Keratinocyte (primary cell): Measurements from ENCODE around the gene SORD. TPM values are rescaled to one million over a fixed set of nuclear protein-coding genes. Genes with fewer than 3 reads are reported as not detected.
"Not testable (repeated sequence)": the region's sequence is repeated elsewhere in the genome, so short reads cannot be mapped to it uniquely, and the experiment has no call there.

ENCODE experiments used
- DNase-seq: peaks from one replicate; pipeline ENCODE4 v3.0.0-alpha.2; 2011; ENCODE audit warnings: low read depth, missing footprints, low spot score
- FAIRE-seq: peaks from 2 replicates; lab custom pipeline; 2011; peaks lifted over from hg19 to GRCh38; lab: Jason Lieb, UNC
- H2AFZ ChIP-seq: 2 replicates; pipeline ENCODE4 v1.6.0; 2012; ENCODE audit warnings: low read length, control low read depth, inconsistent platforms; ENCODE audit not compliant: control insufficient read depth
- H3K27ac ChIP-seq: 2 replicates; pipeline ENCODE4 v1.5.1; 2011; ENCODE audit warnings: low read length; ENCODE audit not compliant: control insufficient read depth, insufficient read depth
- H3K27me3 ChIP-seq: 3 replicates; pipeline ENCODE4 v1.6.0; 2011; ENCODE audit warnings: low read length; ENCODE audit not compliant: control insufficient read depth, insufficient read depth; ENCODE audit errors: extremely low read depth
- H3K36me3 ChIP-seq, 2 experiments: 2 replicates in 1 of 2; 3 replicates in 1 of 2; pipeline ENCODE4 v1.5.1; 2011; ENCODE audit warnings: low read length in 2 of 2, mild to moderate bottlenecking in 1 of 2; ENCODE audit not compliant: control insufficient read depth in 2 of 2, insufficient read depth in 2 of 2; ENCODE audit errors: extremely low read depth in 1 of 2
- H3K4me1 ChIP-seq: 3 replicates; pipeline ENCODE4 v1.5.1; 2011; ENCODE audit warnings: low read length; ENCODE audit not compliant: control insufficient read depth, insufficient read depth; ENCODE audit errors: extremely low read depth
- H3K4me2 ChIP-seq: 3 replicates; pipeline ENCODE4 v1.6.0; 2011; ENCODE audit warnings: low read depth, low read length; ENCODE audit not compliant: control insufficient read depth, insufficient read depth; ENCODE audit errors: extremely low read depth
- H3K4me3 ChIP-seq, 3 experiments: fragments of 200-600 bp in 1 of 3; sonication (generic) in 1 of 3; 2 replicates in 2 of 3; 3 replicates in 1 of 3; pipeline ENCODE4 v1.5.1; 2011 to 2016; ENCODE audit warnings: low read length in 3 of 3, mild to moderate bottlenecking in 3 of 3, control low read depth in 2 of 3, inconsistent platforms in 1 of 3, low read depth in 1 of 3, mixed read lengths in 1 of 3, mixed run types in 1 of 3, moderate library complexity in 1 of 3; ENCODE audit not compliant: control insufficient read depth in 2 of 3, insufficient read depth in 2 of 3; ENCODE audit errors: extremely low read depth in 1 of 3
- H3K79me2 ChIP-seq: 2 replicates; pipeline ENCODE4 v1.6.0; 2012; ENCODE audit warnings: low read length; ENCODE audit not compliant: control insufficient read depth, insufficient read depth
- H3K9ac ChIP-seq: 3 replicates; pipeline ENCODE4 v1.6.0; 2011; ENCODE audit warnings: low read length; ENCODE audit not compliant: control insufficient read depth, insufficient read depth; ENCODE audit errors: extremely low read depth
- H3K9me1 ChIP-seq: 3 replicates; pipeline ENCODE4 v1.6.0; 2011; ENCODE audit warnings: low read length; ENCODE audit not compliant: control insufficient read depth, insufficient read depth; ENCODE audit errors: extremely low read depth
- H3K9me3 ChIP-seq: 2 replicates; pipeline ENCODE4 v1.5.1; 2012; ENCODE audit warnings: low read depth, low read length; ENCODE audit not compliant: control insufficient read depth
- H4K20me1 ChIP-seq: 3 replicates; pipeline ENCODE4 v1.6.0; 2011; ENCODE audit warnings: low read length; ENCODE audit not compliant: control insufficient read depth, insufficient read depth; ENCODE audit errors: extremely low read depth
- dilution Hi-C: fragments of 300-500 bp; cut with MboI; formaldehyde crosslinking; loops from one replicate; pipeline ENCODE4 v1.7.0; 2020; ENCODE audit warnings: low sequenced_read_pairs; ENCODE audit not compliant: extremely low pct_ligation_motif_present
- polyA plus RNA-seq, 5 experiments: library from polyadenylated mRNA; depleted of rRNA in 3 of 5; stranded (reverse) in 3 of 5; stranded (forward) in 1 of 5; unstranded in 1 of 5; fragments of >200 nt; gene quantifications; 1 replicate in 1 of 5; 2 replicates in 3 of 5; 3 replicates in 1 of 5; pipeline versions ENCODE4 v1.2.1 to v1.2.3, GENCODE V29; 2011 to 2012; ENCODE audit warnings: missing spikeins in 2 of 5, low read depth in 1 of 5, low replicate concordance in 1 of 5

Gene SORD
- polyA plus RNA-seq, 1 donor (not counting 4 experiments of a cell fraction or from before 2014, with no cell fraction given): 46.7 TPM

- H3K4me3 ChIP-seq, FAIRE-seq, H3K4me2 ChIP-seq, H3K9me3 ChIP-seq, H3K36me3 ChIP-seq, H4K20me1 ChIP-seq, H3K9ac ChIP-seq, H3K79me2 ChIP-seq, H3K4me1 ChIP-seq, H3K9me1 ChIP-seq, DNase-seq, H3K27ac ChIP-seq, dilution Hi-C loops, H3K27me3 ChIP-seq, H2AFZ ChIP-seq: not testable (repeated sequence)
Observed at GRCh38 chr15:45077391-45077790, 54.4 kb downstream of the SORD start.

GRCh38 chr15:45079201-45079600 lies 56.2 kb downstream of the SORD start:
- dilution Hi-C loops, H3K4me1 ChIP-seq, H3K9me3 ChIP-seq, H3K4me3 ChIP-seq, H3K9me1 ChIP-seq, H3K4me2 ChIP-seq, H3K79me2 ChIP-seq, H2AFZ ChIP-seq, H3K36me3 ChIP-seq, DNase-seq, H4K20me1 ChIP-seq, H3K27me3 ChIP-seq, FAIRE-seq, H3K9ac ChIP-seq, H3K27ac ChIP-seq: not testable (repeated sequence)

GRCh38 chr15:45079628-45080246 lies 56.7 kb downstream of the SORD start:
- dilution Hi-C loops, DNase-seq, H3K79me2 ChIP-seq, H3K27me3 ChIP-seq, H4K20me1 ChIP-seq, H3K27ac ChIP-seq, H3K9ac ChIP-seq, H3K4me3 ChIP-seq, H2AFZ ChIP-seq, H3K9me3 ChIP-seq, H3K36me3 ChIP-seq, FAIRE-seq, H3K4me2 ChIP-seq, H3K9me1 ChIP-seq, H3K4me1 ChIP-seq: not testable (repeated sequence)

GRCh38 chr15:45080593-45080992 lies 57.6 kb downstream of the SORD start:
- H4K20me1 ChIP-seq, H3K9ac ChIP-seq, H3K9me1 ChIP-seq, H3K79me2 ChIP-seq, H3K27me3 ChIP-seq, H3K9me3 ChIP-seq, H2AFZ ChIP-seq, FAIRE-seq, H3K4me3 ChIP-seq, H3K36me3 ChIP-seq, DNase-seq, dilution Hi-C loops, H3K4me1 ChIP-seq, H3K4me2 ChIP-seq, H3K27ac ChIP-seq: not testable (repeated sequence)

- H2AFZ ChIP-seq, H3K4me3 ChIP-seq, H3K4me2 ChIP-seq, H3K79me2 ChIP-seq, H3K9me1 ChIP-seq, H4K20me1 ChIP-seq, H3K9ac ChIP-seq, FAIRE-seq, H3K9me3 ChIP-seq, H3K36me3 ChIP-seq, H3K4me1 ChIP-seq, dilution Hi-C loops, H3K27me3 ChIP-seq, DNase-seq, H3K27ac ChIP-seq: not testable (repeated sequence)
Observed at GRCh38 chr15:45082412-45082811, 59.4 kb downstream of the SORD start.
